Adrenal gland (tissue), 12 donors: ENCODE data around the gene NUP188. TPM values are rescaled to one million over a fixed set of nuclear protein-coding genes. Genes with fewer than 3 reads are reported as not detected.

Experiments used
- DNase-seq, 7 donors: peaks; one replicate each; pipeline ENCODE4 v3.0.0-alpha.2; 2019 to 2020
- H3K27ac ChIP-seq, 5 donors: fragments of 200-600 bp; sonication (generic) in 4 of 5; 1 replicate in 3 of 5; 2 replicates in 2 of 5; pipeline versions ENCODE4 v1.5.1 to v1.8.0; 2016 to 2020; ENCODE audit warnings: mild to moderate bottlenecking in 1 of 5
- H3K27me3 ChIP-seq: fragments of 200-600 bp; 2 replicates; pipeline ENCODE4 v1.8.0; 2021
- H3K36me3 ChIP-seq, 2 donors: fragments of 200-600 bp; replicated peaks in 1 of 2; 1 replicate in 1 of 2; 2 replicates in 1 of 2; pipeline versions ENCODE4 v1.5.1 to v1.8.0; 2018 to 2022
- H3K4me1 ChIP-seq, 2 donors: fragments of 200-600 bp; replicated peaks in 1 of 2; 1 replicate in 1 of 2; 2 replicates in 1 of 2; pipeline versions ENCODE4 v1.5.1 to v1.8.0; 2018 to 2021
- H3K4me3 ChIP-seq, 4 donors: fragments of 200-600 bp; sonication (generic) in 3 of 4; one replicate each; pipeline ENCODE4 v1.5.1; 2016 to 2018
- H3K9me3 ChIP-seq, 3 donors: fragments of 200-600 bp; sonication (generic) in 1 of 3; replicated peaks in 1 of 3; 1 replicate in 2 of 3; 2 replicates in 1 of 3; pipeline versions ENCODE4 v1.5.1 to v1.8.0; 2016 to 2021
- CTCF ChIP-seq, 6 experiments: fragments of 450-650 bp in 4 of 6; fragments of 200-600 bp in 2 of 6; sonication (generic) in 1 of 6; IDR thresholded peaks; 1 replicate in 5 of 6; 2 replicates in 1 of 6; pipeline versions ENCODE4 v1.5.1 to v1.8.0; 2016 to 2021; ENCODE audit warnings: antibody characterized with exemption in 6 of 6, mild to moderate bottlenecking in 2 of 6, moderate library complexity in 1 of 6
- POLR2A ChIP-seq, 2 donors: fragments of 450-650 bp; IDR thresholded peaks; one replicate each; pipeline ENCODE4 v1.6.1; 2017; ENCODE audit warnings: antibody characterized with exemption in 2 of 2, mild to moderate bottlenecking in 2 of 2, moderate library complexity in 1 of 2
- WGBS, 4 donors: extraction: QIAGEN DNeasy Blood & Tissue Kit in 2 of 4; methylation state at CpG; one replicate each; pipeline versions ENCODE4 v1.1.5 to v1.1.7; 2013 to 2017; 5-methylcytosine and 5-hydroxymethylcytosine counted together
- intact Hi-C, 2 donors: fragments of 100-400 bp; cut with DNase I; formaldehyde crosslinking; loops; one replicate each; pipeline versions ENCODE4 v1.14.1 to v1.15.0; 2022 to 2023
- polyA plus RNA-seq, 3 donors: library from polyadenylated mRNA; stranded (reverse); fragments of 200-250 nt in 2 of 3; fragments of 350-450 nt in 1 of 3; fragmentation: Illumina TruSeq in 1 of 3; extraction: RNeasy Lipid Tissue Mini Kit (QIAGEN cat#74804) in 1 of 3; gene quantifications; one replicate each; pipeline ENCODE4 v1.2.3, GENCODE V29; 2013 to 2014
- total RNA-seq, 9 donors: library from RNA; depleted of rRNA in 4 of 9; stranded (reverse); fragments of >200 nt in 4 of 9; fragments of 120-200 nt in 1 of 9; fragmentation: NEBNext Ultra II Directional in 1 of 9; extraction: Animal tissue kit (Norgen Biotek cat#: 25700) in 1 of 9; gene quantifications; one replicate each; pipeline versions ENCODE4 v1.1.0 to v1.2.4, GENCODE V29; 2013 to 2023
- donor health status: healthy with polysubstance abuse.
- donor health status: Bipolar disorder and iron deficiency.
- donor health status: DM: yes; HTN: yes; CAD: no.
- donor health status: DM: no; HTN: no; CAD: no.
- donor health status: DM: no; HTN: no; CAD: no.
- donor health status: DM: yes; HTN: yes; CAD: no.

Gene NUP188
- total and polyA plus RNA-seq, 12 donors, result 20.2 to 122 (median 31.8) TPM

DNA sequence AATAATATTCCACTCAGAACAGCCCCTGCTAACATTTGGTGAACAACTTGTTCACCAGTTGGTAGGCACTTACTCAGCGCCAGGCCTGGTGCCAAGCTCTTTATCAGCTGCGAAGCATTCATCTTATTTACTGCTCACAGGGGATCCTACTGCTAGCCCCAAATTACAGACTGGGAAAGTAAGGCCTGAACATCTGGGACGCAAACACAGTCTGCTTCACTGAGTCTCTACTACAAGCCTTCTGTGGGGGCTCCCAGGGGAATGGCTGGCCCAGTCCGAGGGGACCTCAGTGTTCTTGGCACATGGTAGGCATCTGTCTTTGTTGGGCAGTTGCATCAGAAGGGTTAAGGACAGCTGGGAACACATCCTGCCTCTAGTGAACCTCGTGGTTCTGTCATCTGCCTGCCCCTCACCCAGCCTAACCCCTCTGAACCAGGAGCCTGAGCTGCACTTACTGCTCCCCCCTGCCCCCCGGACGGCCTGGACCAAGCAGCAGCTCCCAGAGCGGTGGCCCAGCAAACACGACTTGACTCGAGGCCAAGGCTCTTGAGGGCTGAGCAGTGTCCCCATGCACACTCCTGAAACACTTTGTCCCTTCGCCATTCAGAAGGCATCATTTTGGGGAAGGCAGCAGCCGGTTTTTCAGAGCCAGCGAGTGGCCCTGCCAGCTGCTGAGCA, 27.0 kb upstream of the NUP188 start, which contains the start of gene PHYHD1:
PHYHD1 (plus strand) TSS at position 602 of the 678 bp plus-strand sequence. CDS start 1,342 bp downstream, outside the sequence.
- intact Hi-C loops, result loop anchor here in 1 of 2 donors (5.0 kb wide), 1 partner anchor 38 kb away; the partner anchor contains the start of genes KYAT1 and LRRC8A
- Histone ChIP-seq H3K4me3 (peak within 1 kb of the TSS in 2 of 4 donors; percentile 72 to 99), H3K27ac (peak within 1 kb of the TSS; percentile 41 to 90 (median 85)), H3K27me3 (no peaks in the 10 kb centered on the region), H3K4me1 (peaks cover 47 to 56% of the 10 kb centered on the region in 2 donors), H3K36me3 (peaks cover 0 to 13% of the 10 kb centered on the region in 2 donors), H3K9me3 (no peaks in the 10 kb centered on the region)
- 34 to 37% (median 35%) methylated on average over 9 to 13 of the region's 13 CpGs for WGBS, 4 donors
- peak; percentile 62 to 92 (median 91) for DNase-seq
- TF ChIP-seq POLR2A (IDR thresholded peaks at IDR 0.05), result peak in 1 of 2 donors; percentile 36
- TF ChIP-seq CTCF (IDR thresholded peaks at IDR 0.05), result no peak

- H3K27me3 ChIP-seq, result no peaks in the 10 kb centered on the region
- peaks cover 0 to 6% of the 10 kb centered on the region in 2 donors for H3K36me3 ChIP-seq
- DNase-seq, result peak in 6 of 7 donors; percentile 52 to 75 (median 66)
- peak overlapping the region in 3 of 4 donors; percentile 48 to 99 (median 72) for H3K4me3 ChIP-seq
- 10 to 13% (median 12%) methylated on average over 18 to 32 of the region's 32 CpGs for WGBS, 4 donors
- H3K4me1 ChIP-seq, result peaks cover 31 to 40% of the 10 kb centered on the region in 2 donors
- intact Hi-C loops, result loop anchor here in 1 of 2 donors (5.0 kb wide), 1 partner anchor 40 kb away; the partner anchor contains the start of genes KYAT1 and LRRC8A
- peak overlapping the region; percentile 41 to 90 (median 85) for H3K27ac ChIP-seq
- TF ChIP-seq POLR2A (IDR thresholded peaks at IDR 0.05) (peak in 1 of 2 donors; percentile 18), CTCF (IDR thresholded peaks at IDR 0.05) (peak in 1 of 6 experiments; percentile 24)
- H3K9me3 ChIP-seq, result no peaks in the 10 kb centered on the region
These were observed 25.4 kb upstream of the NUP188 start for GRCh38 chr9:128921881-128922763.

GRCh38 chr9:128923493-128923883, 24.0 kb upstream of the NUP188 start:
- WGBS, 4 donors, result 87 to 94% (median 91%) methylated on average over 6 of the region's 6 CpGs
- H3K9me3 ChIP-seq, result no peaks in the 10 kb centered on the region
- no peak for DNase-seq
- intact Hi-C loops, result loop anchor here in 1 of 2 donors (5.0 kb wide), 1 partner anchor 41 kb away; the partner anchor contains the start of genes KYAT1 and LRRC8A
- H3K4me3 ChIP-seq, result no peak overlapping the region
- peaks cover 31 to 42% of the 10 kb centered on the region in 2 donors for H3K4me1 ChIP-seq
- H3K27me3 ChIP-seq, result no peaks in the 10 kb centered on the region
- no peaks in the 10 kb centered on the region for H3K36me3 ChIP-seq
- TF ChIP-seq POLR2A (IDR thresholded peaks at IDR 0.05) (no peak), CTCF (IDR thresholded peaks at IDR 0.05) (no peak)
- H3K27ac ChIP-seq, result no peak overlapping the region
